IPS-20b (cell line): ENCODE measurements around the gene CATSPERB.

ENCODE experiments used
- H3K27ac ChIP-seq: one replicate; pipeline ENCODE4 v1.5.1; 2013; ENCODE audit warnings: low read length
- H3K27me3 ChIP-seq: 2 replicates; pipeline ENCODE4 v1.6.1; 2013; ENCODE audit warnings: mild to moderate bottlenecking, low read length, inconsistent platforms; ENCODE audit not compliant: insufficient read depth
- H3K36me3 ChIP-seq: 2 replicates; pipeline ENCODE4 v1.6.1; 2013; ENCODE audit warnings: low read depth, mild to moderate bottlenecking, inconsistent platforms, low read length, moderate library complexity; ENCODE audit not compliant: insufficient read depth
- H3K4me1 ChIP-seq: 2 replicates; pipeline ENCODE4 v1.6.1; 2013; ENCODE audit warnings: mild to moderate bottlenecking, control low read depth, inconsistent platforms, low read length, moderate library complexity; ENCODE audit not compliant: insufficient read depth
- H3K4me3 ChIP-seq: 2 replicates; pipeline ENCODE4 v1.5.1; 2013; ENCODE audit warnings: mild to moderate bottlenecking, low read length, inconsistent platforms
- H3K9ac ChIP-seq: 2 replicates; pipeline ENCODE4 v1.6.1; 2013; ENCODE audit warnings: low read depth, mild to moderate bottlenecking, inconsistent platforms, low read length, moderate library complexity
- H3K9me3 ChIP-seq: 2 replicates; pipeline ENCODE4 v1.6.1; 2013; ENCODE audit warnings: mild to moderate bottlenecking, low read depth, low read length, inconsistent platforms; ENCODE audit not compliant: insufficient read depth

CATSPERB gene

GRCh38 chr14:91654836-91655235 is 77.0 kb downstream of the CATSPERB start:
- Histone ChIP-seq H3K9me3 (no peaks in the 10 kb centered on the region), H3K9ac (no peak overlapping the region), H3K27ac (no peak overlapping the region)

GRCh38 chr14:91653451-91653850 is 78.4 kb downstream of the CATSPERB start:
- no peaks in the 10 kb centered on the region for H3K27me3 ChIP-seq
- no peaks in the 10 kb centered on the region for H3K4me1 ChIP-seq
- no peak overlapping the region for H3K4me3 ChIP-seq
- H3K9me3 ChIP-seq = no peaks in the 10 kb centered on the region
- no peak overlapping the region for H3K27ac ChIP-seq
- no peak overlapping the region for H3K9ac ChIP-seq
- H3K36me3 ChIP-seq = no peaks in the 10 kb centered on the region

More at GRCh38 chr14:91654836-91655235, 77.0 kb downstream of the CATSPERB start:
- H3K4me1 ChIP-seq = no peaks in the 10 kb centered on the region
- H3K27me3 ChIP-seq = no peaks in the 10 kb centered on the region
- H3K4me3 ChIP-seq = no peak overlapping the region
- no peaks in the 10 kb centered on the region for H3K36me3 ChIP-seq

- H3K36me3 ChIP-seq = no peaks in the 10 kb centered on the region
- no peaks in the 10 kb centered on the region for H3K27me3 ChIP-seq
- H3K4me3 ChIP-seq = no peak overlapping the region
- H3K27ac ChIP-seq = no peak overlapping the region
- no peak overlapping the region for H3K9ac ChIP-seq
- no peaks in the 10 kb centered on the region for H3K4me1 ChIP-seq
- H3K9me3 ChIP-seq = no peaks in the 10 kb centered on the region
These were observed 82.0 kb downstream of the CATSPERB start for GRCh38 chr14:91649930-91650329.

- H3K4me1 ChIP-seq = no peaks in the 10 kb centered on the region
- H3K27ac ChIP-seq = no peak overlapping the region
- H3K4me3 ChIP-seq = no peak overlapping the region
- no peaks in the 10 kb centered on the region for H3K9me3 ChIP-seq
- H3K27me3 ChIP-seq = no peaks in the 10 kb centered on the region
- no peaks in the 10 kb centered on the region for H3K36me3 ChIP-seq
- no peak overlapping the region for H3K9ac ChIP-seq
These were observed 84.0 kb downstream of the CATSPERB start for GRCh38 chr14:91647856-91648255.

GRCh38 chr14:91636604-91637003 is 95.3 kb downstream of the CATSPERB start:
- Histone ChIP-seq H3K4me1 (no peaks in the 10 kb centered on the region), H3K4me3 (no peak overlapping the region)

GRCh38 chr14:91624757-91625156 is 107.1 kb downstream of the CATSPERB start:
- Histone ChIP-seq H3K36me3 (no peaks in the 10 kb centered on the region), H3K4me1 (no peaks in the 10 kb centered on the region), H3K4me3 (no peak overlapping the region), H3K27ac (no peak overlapping the region), H3K27me3 (no peaks in the 10 kb centered on the region), H3K9ac (no peak overlapping the region), H3K9me3 (no peaks in the 10 kb centered on the region)

More at GRCh38 chr14:91636604-91637003, 95.3 kb downstream of the CATSPERB start:
- H3K36me3 ChIP-seq = no peaks in the 10 kb centered on the region
- H3K9ac ChIP-seq = no peak overlapping the region
- H3K27me3 ChIP-seq = no peaks in the 10 kb centered on the region
- H3K9me3 ChIP-seq = no peaks in the 10 kb centered on the region
- no peak overlapping the region for H3K27ac ChIP-seq

- no peaks in the 10 kb centered on the region for H3K4me1 ChIP-seq
- H3K9ac ChIP-seq = no peak overlapping the region
- H3K27ac ChIP-seq = no peak overlapping the region
- H3K4me3 ChIP-seq = no peak overlapping the region
- H3K36me3 ChIP-seq = no peaks in the 10 kb centered on the region
- no peaks in the 10 kb centered on the region for H3K27me3 ChIP-seq
- H3K9me3 ChIP-seq = peaks cover 6% of the 10 kb centered on the region
These were observed 117.7 kb downstream of the CATSPERB start for GRCh38 chr14:91614187-91614586.

GRCh38 chr14:91613459-91614112 is 118.3 kb downstream of the CATSPERB start:
- H3K4me3 ChIP-seq = no peak overlapping the region
- H3K4me1 ChIP-seq = no peaks in the 10 kb centered on the region
- H3K36me3 ChIP-seq = no peaks in the 10 kb centered on the region
- H3K9me3 ChIP-seq = peaks cover 6% of the 10 kb centered on the region
- no peak overlapping the region for H3K27ac ChIP-seq
- H3K9ac ChIP-seq = no peak overlapping the region
- H3K27me3 ChIP-seq = no peaks in the 10 kb centered on the region

GRCh38 chr14:91611528-91611927 is 120.4 kb downstream of the CATSPERB start:
- H3K27ac ChIP-seq = no peak overlapping the region
- H3K4me3 ChIP-seq = no peak overlapping the region
- H3K4me1 ChIP-seq = no peaks in the 10 kb centered on the region
- no peaks in the 10 kb centered on the region for H3K27me3 ChIP-seq
- peaks cover 6% of the 10 kb centered on the region for H3K9me3 ChIP-seq
- H3K9ac ChIP-seq = no peak overlapping the region
- H3K36me3 ChIP-seq = no peaks in the 10 kb centered on the region

GRCh38 chr14:91609161-91609560 is 122.7 kb downstream of the CATSPERB start:
- Histone ChIP-seq H3K36me3 (no peaks in the 10 kb centered on the region), H3K4me3 (no peak overlapping the region), H3K4me1 (no peaks in the 10 kb centered on the region), H3K27me3 (no peaks in the 10 kb centered on the region), H3K27ac (no peak overlapping the region), H3K9ac (no peak overlapping the region), H3K9me3 (no peaks in the 10 kb centered on the region)

- H3K9ac ChIP-seq = no peak overlapping the region
- no peaks in the 10 kb centered on the region for H3K9me3 ChIP-seq
- H3K4me3 ChIP-seq = no peak overlapping the region
- H3K27me3 ChIP-seq = no peaks in the 10 kb centered on the region
- no peak overlapping the region for H3K27ac ChIP-seq
- no peaks in the 10 kb centered on the region for H3K36me3 ChIP-seq
- H3K4me1 ChIP-seq = no peaks in the 10 kb centered on the region
These were observed 124.4 kb downstream of the CATSPERB start for GRCh38 chr14:91607322-91608047.

- Histone ChIP-seq H3K9me3 (no peaks in the 10 kb centered on the region), H3K27ac (no peak overlapping the region), H3K4me1 (no peaks in the 10 kb centered on the region), H3K36me3 (no peaks in the 10 kb centered on the region), H3K4me3 (no peak overlapping the region), H3K9ac (no peak overlapping the region), H3K27me3 (no peaks in the 10 kb centered on the region)
These were observed 125.0 kb downstream of the CATSPERB start for GRCh38 chr14:91606851-91607250.
